Astrocyte of the spinal cord (primary cell): Measurements from ENCODE around the gene TUBGCP2.
A peak's percentile ranks its signal among the peaks of the same experiment; 100 is the strongest.
"Not testable (repeated sequence)": the region's sequence is repeated elsewhere in the genome, so short reads cannot be mapped to it uniquely, and the experiment has no call there.

Experiments used
- DNase-seq: peaks from one replicate; pipeline ENCODE4 v3.0.0; 2011; ENCODE audit warnings: low read depth, low spot score
- H3K4me3 ChIP-seq: 2 replicates; pipeline ENCODE4 v1.5.1; 2011; ENCODE audit warnings: low read depth, mild to moderate bottlenecking, low read length, moderate library complexity
- CTCF ChIP-seq: IDR thresholded peaks from 2 replicates; pipeline ENCODE4 v1.5.1; 2012; ENCODE audit warnings: low read depth, mild to moderate bottlenecking, low read length, inconsistent platforms
- in situ Hi-C: cut with HindIII; loops from 2 replicates; pipeline ENCODE4 v1.10.0; 2017; ENCODE audit warnings: low sequenced_read_pairs

Gene TUBGCP2

DNA sequence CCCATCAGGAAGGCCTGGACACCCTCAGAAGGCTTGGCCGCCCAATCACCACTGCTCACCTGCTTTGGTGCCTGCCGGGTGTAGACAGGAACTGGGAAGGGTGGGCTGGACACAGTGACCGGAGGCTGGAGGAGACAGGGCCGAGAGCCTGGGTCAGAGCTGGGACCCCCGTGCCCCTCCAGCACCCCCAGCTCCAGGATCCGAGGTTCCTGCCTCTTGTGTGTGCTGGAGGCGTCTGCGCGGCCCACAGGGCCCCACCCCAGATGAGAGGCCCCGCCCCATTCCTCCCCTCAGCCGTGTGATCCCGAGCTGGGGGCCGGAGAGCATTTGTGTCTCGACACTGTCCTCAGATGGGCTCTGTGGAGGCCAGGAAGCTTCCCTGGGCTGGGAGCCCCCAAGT, 41.4 kb downstream of the TUBGCP2 start:
- no peak for TF ChIP-seq CTCF
- in situ Hi-C loops, result no loop called here
- DNase-seq, result no peak
- no peak overlapping the region for H3K4me3 ChIP-seq

GRCh38 chr10:133266056-133266795, 42.4 kb downstream of the TUBGCP2 start:
- DNase-seq, result no peak
- no peak for TF ChIP-seq CTCF
- no peak overlapping the region for H3K4me3 ChIP-seq
- in situ Hi-C loops, result no loop called here

- DNase-seq, in situ Hi-C loops, H3K4me3 ChIP-seq: not testable (repeated sequence)
Observed at GRCh38 chr10:133265052-133265451, 43.6 kb downstream of the TUBGCP2 start.

DNA sequence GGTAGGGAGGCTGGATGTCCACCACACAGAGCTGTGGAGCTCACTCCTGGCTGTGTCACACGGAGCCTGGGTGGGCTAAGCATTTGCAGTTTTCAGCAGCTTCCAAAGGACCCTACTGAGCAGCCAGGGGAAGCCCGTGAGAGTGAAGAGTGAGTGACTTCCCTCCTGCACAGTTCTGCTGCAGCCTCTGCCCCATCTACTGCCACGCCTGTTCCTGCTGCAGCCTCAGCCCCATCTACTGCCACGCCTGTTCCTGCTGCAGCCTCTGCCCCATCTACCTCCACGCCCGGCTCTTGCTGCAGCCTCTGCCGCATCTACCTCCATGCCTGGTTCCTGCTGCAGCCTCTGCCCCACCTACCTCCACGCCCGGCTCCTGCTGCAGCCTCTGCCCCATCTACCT, 44.2 kb downstream of the TUBGCP2 start:
- TF ChIP-seq CTCF, result no peak
- in situ Hi-C loops, result no loop called here
- H3K4me3 ChIP-seq, result no peak overlapping the region
- DNase-seq, result no peak

GRCh38 chr10:133263674-133264073, 45.0 kb downstream of the TUBGCP2 start:
- in situ Hi-C loops, result no loop called here
- H3K4me3 ChIP-seq, result no peak overlapping the region
- TF ChIP-seq CTCF, result no peak
- DNase-seq, result no peak

- H3K4me3 ChIP-seq, result no peak overlapping the region
- DNase-seq, result no peak
- TF ChIP-seq CTCF, result no peak
- in situ Hi-C loops, result no loop called here
Observed at GRCh38 chr10:133262696-133263095, 46.0 kb downstream of the TUBGCP2 start.

- in situ Hi-C loops, result no loop called here
- H3K4me3 ChIP-seq, result peak overlapping the region; percentile 37
- DNase-seq, result peak; percentile 44
- TF ChIP-seq CTCF, result no peak
Observed at GRCh38 chr10:133261726-133262325, 46.8 kb downstream of the TUBGCP2 start.
